Vagina (tissue), 2 donors: ENCODE data around the gene KRTAP10-4.

Source experiments
- CTCF ChIP-seq, 3 experiments: fragments of 450-650 bp in 2 of 3; fragments of 200-600 bp in 1 of 3; sonication (generic) in 1 of 3; IDR thresholded peaks; one replicate each; pipeline ENCODE4 v1.5.1; 2017 to 2019; ENCODE audit warnings: antibody characterized with exemption in 3 of 3, mild to moderate bottlenecking in 2 of 3, moderate library complexity in 2 of 3
- POLR2AphosphoS5 ChIP-seq, 2 donors: sonication (generic); formaldehyde crosslinking; IDR thresholded peaks; one replicate each; pipeline ENCODE4 v1.9.0; 2017; ENCODE audit warnings: antibody characterized with exemption in 2 of 2, mild to moderate bottlenecking in 2 of 2, low read depth in 1 of 2; ENCODE audit not compliant: insufficient read depth in 1 of 2

GRCh38 chr21:44612029-44612486 lies 38.5 kb downstream of the KRTAP10-4 start, which contains the start of gene KRTAP10-8:
- TF ChIP-seq CTCF (IDR thresholded peaks at IDR 0.05) (no peak), POLR2AphosphoS5 (IDR thresholded peaks at IDR 0.05; ENCODE audit: insufficient read depth in 1 of 2, low read depth in 1 of 2) (no peak)
